ENCODE measurements around the gene NNAT.
"Not testable (repeated sequence)": the region's sequence is repeated elsewhere in the genome, so short reads cannot be mapped to it uniquely, and the experiment has no call there.

DNA sequence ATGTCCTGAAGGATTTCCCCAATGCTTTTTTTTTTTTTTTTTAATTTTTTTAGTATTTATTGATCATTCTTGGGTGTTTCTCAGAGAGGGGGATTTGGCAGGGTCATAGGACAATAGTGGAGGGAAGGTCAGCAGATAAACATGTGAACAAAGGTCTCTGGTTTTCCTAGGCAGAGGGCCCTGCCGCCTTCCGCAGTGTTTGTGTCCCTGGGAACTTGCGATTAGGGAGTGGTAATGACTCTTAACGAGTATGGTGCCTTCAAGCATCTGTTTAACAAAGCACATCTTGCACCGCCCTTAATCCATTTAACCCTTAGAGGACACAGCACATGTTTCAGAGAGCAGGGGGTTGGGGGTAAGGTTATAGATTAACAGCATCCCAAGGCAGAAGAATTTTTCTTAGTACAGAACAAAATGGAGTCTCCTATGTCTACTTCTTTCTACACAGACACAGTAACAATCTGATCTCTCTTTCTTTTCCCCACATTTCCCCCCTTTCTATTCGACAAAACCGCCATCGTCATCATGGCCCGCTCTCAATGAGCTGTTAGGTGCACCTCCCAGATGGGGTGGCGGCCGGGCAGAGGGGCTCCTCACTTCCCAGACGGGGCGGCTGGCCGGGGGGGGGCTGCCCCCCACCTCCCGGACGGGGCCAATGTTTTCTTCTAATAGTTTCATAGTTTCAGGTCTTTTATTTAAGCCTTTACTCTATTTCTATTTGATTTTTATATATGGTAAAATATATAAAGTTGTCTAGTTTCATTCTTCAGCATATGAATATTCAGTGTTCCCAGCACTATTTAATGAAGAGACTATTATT, 29.3 kb downstream of the NNAT start:
- TF ChIP-seq, protein P1, sequence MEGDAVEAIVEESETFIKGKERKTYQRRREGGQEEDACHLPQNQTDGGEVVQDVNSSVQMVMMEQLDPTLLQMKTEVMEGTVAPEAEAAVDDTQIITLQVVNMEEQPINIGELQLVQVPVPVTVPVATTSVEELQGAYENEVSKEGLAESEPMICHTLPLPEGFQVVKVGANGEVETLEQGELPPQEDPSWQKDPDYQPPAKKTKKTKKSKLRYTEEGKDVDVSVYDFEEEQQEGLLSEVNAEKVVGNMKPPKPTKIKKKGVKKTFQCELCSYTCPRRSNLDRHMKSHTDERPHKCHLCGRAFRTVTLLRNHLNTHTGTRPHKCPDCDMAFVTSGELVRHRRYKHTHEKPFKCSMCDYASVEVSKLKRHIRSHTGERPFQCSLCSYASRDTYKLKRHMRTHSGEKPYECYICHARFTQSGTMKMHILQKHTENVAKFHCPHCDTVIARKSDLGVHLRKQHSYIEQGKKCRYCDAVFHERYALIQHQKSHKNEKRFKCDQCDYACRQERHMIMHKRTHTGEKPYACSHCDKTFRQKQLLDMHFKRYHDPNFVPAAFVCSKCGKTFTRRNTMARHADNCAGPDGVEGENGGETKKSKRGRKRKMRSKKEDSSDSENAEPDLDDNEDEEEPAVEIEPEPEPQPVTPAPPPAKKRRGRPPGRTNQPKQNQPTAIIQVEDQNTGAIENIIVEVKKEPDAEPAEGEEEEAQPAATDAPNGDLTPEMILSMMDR (IDR thresholded peaks at IDR 0.05), result not testable (repeated sequence)
- not testable (repeated sequence) for TF ChIP-seq ZFX (IDR thresholded peaks at IDR 0.05; ENCODE audit: borderline replicate concordance)
